GM23248 (cell line): Measurements from ENCODE around the gene ENTREP1. TPM values are rescaled to one million over a fixed set of nuclear protein-coding genes. Genes with fewer than 3 reads are reported as not detected.

ENCODE experiments used
- DNase-seq: peaks from one replicate; pipeline ENCODE4 v3.0.0-alpha.2; 2015
- H2AFZ ChIP-seq: fragments of 200-600 bp; sonication (generic); 2 replicates; pipeline ENCODE4 v1.6.1; 2016; ENCODE audit warnings: antibody characterized with exemption
- H3F3A ChIP-seq: fragments of 200-600 bp; sonication (generic); 2 replicates; pipeline ENCODE4 v1.6.1; 2016; ENCODE audit warnings: mild to moderate bottlenecking, antibody characterized with exemption, mixed run types; ENCODE audit not compliant: insufficient read depth
- H3K27ac ChIP-seq: fragments of 200-600 bp; sonication (generic); 2 replicates; pipeline ENCODE4 v1.5.1; 2016; ENCODE audit warnings: mild to moderate bottlenecking
- H3K27me3 ChIP-seq: fragments of 200-600 bp; sonication (generic); replicated peaks from 2 replicates; pipeline ENCODE4 v1.6.1; 2016; ENCODE audit warnings: mild to moderate bottlenecking; ENCODE audit not compliant: insufficient read depth
- H3K36me3 ChIP-seq: fragments of 200-600 bp; sonication (generic); 2 replicates; pipeline ENCODE4 v1.6.1; 2016; ENCODE audit warnings: low read depth, mild to moderate bottlenecking
- H3K4me1 ChIP-seq: fragments of 200-600 bp; sonication (generic); 2 replicates; pipeline ENCODE4 v1.6.1; 2016; ENCODE audit warnings: mild to moderate bottlenecking; ENCODE audit not compliant: insufficient read depth
- H3K4me2 ChIP-seq: fragments of 200-600 bp; sonication (generic); one replicate; pipeline ENCODE4 v1.6.1; 2016; ENCODE audit warnings: mild to moderate bottlenecking; ENCODE audit not compliant: unreplicated experiment
- H3K4me3 ChIP-seq: fragments of 200-600 bp; sonication (generic); 2 replicates; pipeline ENCODE4 v1.5.1; 2016; ENCODE audit warnings: mild to moderate bottlenecking
- H3K79me2 ChIP-seq: fragments of 200-600 bp; sonication (generic); 2 replicates; pipeline ENCODE4 v1.6.1; 2016; ENCODE audit warnings: mild to moderate bottlenecking; ENCODE audit not compliant: insufficient read depth
- H3K9ac ChIP-seq: fragments of 200-600 bp; sonication (generic); 2 replicates; pipeline ENCODE4 v1.6.1; 2016; ENCODE audit warnings: mild to moderate bottlenecking
- H3K9me2 ChIP-seq: fragments of 200-600 bp; sonication (generic); 2 replicates; pipeline ENCODE4 v1.6.1; 2016; ENCODE audit warnings: mixed run types, mild to moderate bottlenecking, moderate library complexity; ENCODE audit not compliant: insufficient read depth
- H3K9me3 ChIP-seq: fragments of 200-600 bp; sonication (generic); one replicate; pipeline ENCODE4 v1.6.1; 2017; ENCODE audit warnings: low read depth
- H4K20me1 ChIP-seq: fragments of 200-600 bp; sonication (generic); 2 replicates; pipeline ENCODE4 v1.6.0; 2016; ENCODE audit not compliant: insufficient read depth
- EZH2 ChIP-seq: fragments of 200-600 bp; sonication (generic); IDR thresholded peaks from 2 replicates; pipeline ENCODE4 v1.6.1; 2018; ENCODE audit warnings: antibody characterized with exemption, mild to moderate bottlenecking; ENCODE audit not compliant: insufficient read depth, poor library complexity, severe bottlenecking
- EZH2phosphoT487 ChIP-seq: fragments of 200-600 bp; sonication (generic); IDR thresholded peaks from 2 replicates; pipeline ENCODE4 v1.6.1; 2018; ENCODE audit warnings: antibody characterized with exemption, moderate library complexity, mild to moderate bottlenecking, low read depth; ENCODE audit not compliant: insufficient read depth
- WGBS, 2 experiments: methylation state at CpG; one replicate each; pipeline ENCODE4 v1.1.6; 2015 to 2017; ENCODE audit warnings: low lambda C conversion rate in 2 of 2, low coverage in 1 of 2; ENCODE audit errors: missing lambda C conversion rate in 2 of 2; 5-methylcytosine and 5-hydroxymethylcytosine counted together
- in situ Hi-C: fragments of 300-500 bp; cut with MboI; formaldehyde crosslinking; loops from 2 replicates; pipeline ENCODE4 v1.15.0; 2020
- polyA plus RNA-seq: library from polyadenylated mRNA; unstranded; fragments of >200 nt; fragmentation: Nextera tagmentation; extraction: Ambion mirVana; gene quantifications from 2 replicates; pipeline ENCODE4 v1.2.1, GENCODE V29; 2016
- total RNA-seq: library from RNA; depleted of rRNA; stranded (reverse); fragments of >200 nt; shearing (Covaris generic); gene quantifications from 2 replicates; pipeline ENCODE4 v1.2.3, GENCODE V29; 2014

ENTREP1 gene
- total and polyA plus RNA-seq, 2 experiments from 2014 or later: not detected

GRCh38 chr9:69317081-69317480 is 7.9 kb upstream of the ENTREP1 start:
- H3K4me1 ChIP-seq: no peaks in the 10 kb centered on the region
- no peaks in the 10 kb centered on the region for H3K36me3 ChIP-seq
- H3K27me3 ChIP-seq: peaks cover 28% of the 10 kb centered on the region
- H3K4me3 ChIP-seq: no peak overlapping the region
- H3K9me2 ChIP-seq: no peaks in the 10 kb centered on the region
- no peak overlapping the region for H2AFZ ChIP-seq
- no peak for DNase-seq
- H3K9ac ChIP-seq: no peak overlapping the region
- H4K20me1 ChIP-seq: no peaks in the 10 kb centered on the region
- TF ChIP-seq EZH2phosphoT487 (no peak), EZH2 (no peak)
- no peak overlapping the region for H3K27ac ChIP-seq
- in situ Hi-C loops: no loop called here
- H3K9me3 ChIP-seq: no peaks in the 10 kb centered on the region
- no peak overlapping the region for H3K4me2 ChIP-seq
- WGBS, 2 experiments: 64 to 65% methylated on average over 2 of the region's 2 CpGs
- no peaks in the 10 kb centered on the region for H3F3A ChIP-seq
- H3K79me2 ChIP-seq: no peaks in the 10 kb centered on the region

DNA sequence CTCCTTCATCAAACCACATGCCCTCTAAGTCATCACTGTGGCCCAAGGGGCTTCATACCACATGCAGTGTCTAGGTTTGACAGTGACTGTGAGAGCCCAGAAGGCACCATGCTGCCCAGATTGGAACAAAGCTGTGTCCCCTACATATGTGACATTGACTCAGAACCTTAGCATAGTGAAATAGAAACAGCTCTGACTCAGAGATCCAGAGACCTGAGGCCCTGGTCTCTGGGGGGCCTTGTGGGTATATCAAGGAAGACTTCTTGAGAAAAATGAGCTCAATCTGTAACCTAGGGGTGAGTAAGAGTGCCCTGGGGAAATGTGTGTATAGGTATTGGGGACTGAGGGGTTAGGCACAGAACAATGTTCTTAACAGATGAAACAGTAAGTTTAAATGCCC is 7.1 kb upstream of the ENTREP1 start:
- H3K27ac ChIP-seq: no peak overlapping the region
- H3K9me2 ChIP-seq: no peaks in the 10 kb centered on the region
- TF ChIP-seq EZH2phosphoT487: no peak
- TF ChIP-seq EZH2: no peak
- H3F3A ChIP-seq: no peaks in the 10 kb centered on the region
- H3K9ac ChIP-seq: no peak overlapping the region
- DNase-seq: no peak
- H3K36me3 ChIP-seq: no peaks in the 10 kb centered on the region
- H3K27me3 ChIP-seq: peaks cover 35% of the 10 kb centered on the region
- no peak overlapping the region for H2AFZ ChIP-seq
- H3K79me2 ChIP-seq: no peaks in the 10 kb centered on the region
- H3K4me3 ChIP-seq: no peak overlapping the region
- no peak overlapping the region for H3K4me2 ChIP-seq
- H3K9me3 ChIP-seq: no peaks in the 10 kb centered on the region
- no peaks in the 10 kb centered on the region for H3K4me1 ChIP-seq
- H4K20me1 ChIP-seq: no peaks in the 10 kb centered on the region
- in situ Hi-C loops: no loop called here

DNA sequence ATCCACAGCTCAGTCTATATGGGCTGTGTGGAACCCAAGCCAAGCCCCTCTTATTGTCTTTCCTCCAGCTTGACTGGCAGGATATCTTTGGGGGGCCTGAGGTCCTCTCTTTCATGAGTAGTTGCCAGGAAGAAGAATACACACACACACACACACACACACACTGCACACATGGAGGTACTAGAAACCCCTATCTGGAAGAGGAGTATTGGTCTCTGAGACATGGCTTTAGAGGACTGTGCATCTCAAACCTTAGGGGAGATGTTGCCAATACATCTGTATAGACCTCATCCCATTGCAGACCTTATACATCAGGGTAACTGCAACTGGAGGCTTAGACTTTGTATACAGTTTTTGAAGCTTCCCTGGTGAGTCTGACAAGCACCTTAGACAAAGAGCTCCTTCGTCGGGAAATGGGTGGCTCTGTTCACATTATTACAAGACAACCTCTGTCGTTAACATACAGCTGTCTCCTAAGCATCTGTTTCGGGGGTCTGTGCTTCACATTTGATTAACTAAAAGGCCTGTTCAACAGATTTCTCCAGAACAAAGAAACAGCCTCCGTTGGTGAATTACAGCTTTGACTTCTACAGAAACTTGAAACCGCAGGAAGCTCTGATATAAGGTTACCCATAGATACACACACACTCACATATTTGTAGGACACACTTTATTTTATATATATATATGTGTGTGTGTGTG is 5.5 kb upstream of the ENTREP1 start:
- H3F3A ChIP-seq: no peaks in the 10 kb centered on the region
- no peaks in the 10 kb centered on the region for H3K9me3 ChIP-seq
- no peak for DNase-seq
- TF ChIP-seq EZH2 (no peak), EZH2phosphoT487 (no peak)
- H4K20me1 ChIP-seq: no peaks in the 10 kb centered on the region
- in situ Hi-C loops: no loop called here
- no peak overlapping the region for H3K4me3 ChIP-seq
- no peak overlapping the region for H3K4me2 ChIP-seq
- no peak overlapping the region for H3K9ac ChIP-seq
- no peaks in the 10 kb centered on the region for H3K9me2 ChIP-seq
- no peaks in the 10 kb centered on the region for H3K36me3 ChIP-seq
- H3K4me1 ChIP-seq: no peaks in the 10 kb centered on the region
- H3K27me3 ChIP-seq: peaks cover 50% of the 10 kb centered on the region
- H2AFZ ChIP-seq: no peak overlapping the region
- H3K79me2 ChIP-seq: no peaks in the 10 kb centered on the region
- WGBS, 2 experiments: 26 to 35% methylated on average over 6 of the region's 6 CpGs
- no peak overlapping the region for H3K27ac ChIP-seq

- Histone ChIP-seq H3K4me2 (no peak overlapping the region), H3K79me2 (no peaks in the 10 kb centered on the region), H2AFZ (no peak overlapping the region), H4K20me1 (no peaks in the 10 kb centered on the region), H3K4me1 (no peaks in the 10 kb centered on the region), H3F3A (no peaks in the 10 kb centered on the region), H3K9ac (no peak overlapping the region), H3K4me3 (no peak overlapping the region), H3K36me3 (no peaks in the 10 kb centered on the region), H3K9me3 (no peaks in the 10 kb centered on the region), H3K9me2 (no peaks in the 10 kb centered on the region), H3K27ac (no peak overlapping the region), H3K27me3 (peaks cover 73% of the 10 kb centered on the region)
- TF ChIP-seq EZH2 (no peak), EZH2phosphoT487 (no peak)
- 29 to 46% methylated on average over 1 of the region's 1 CpG for WGBS, 2 experiments
- in situ Hi-C loops: no loop called here
- DNase-seq: no peak
Measured at GRCh38 chr9:69322256-69322655, 2.8 kb upstream of the ENTREP1 start.

DNA sequence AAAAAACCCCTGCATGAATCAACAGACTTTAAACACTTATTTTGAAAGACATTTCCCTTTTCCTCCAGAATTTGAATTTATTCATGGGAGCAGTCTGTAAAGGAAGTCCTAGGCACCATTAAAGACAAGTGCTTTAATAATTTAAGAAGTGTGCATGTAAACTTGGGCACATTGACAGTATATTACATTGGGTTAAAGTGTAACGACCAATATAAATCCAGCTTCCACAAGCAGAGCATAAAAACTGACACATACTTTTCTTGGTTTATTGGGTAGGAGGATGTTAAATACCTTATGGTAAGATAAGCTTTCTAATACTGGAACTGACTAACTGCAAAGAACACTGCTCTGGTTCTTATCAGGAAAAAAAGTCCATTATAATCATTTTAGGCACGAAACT is 1.2 kb upstream of the ENTREP1 start:
- no peak overlapping the region for H2AFZ ChIP-seq
- in situ Hi-C loops: no loop called here
- DNase-seq: no peak
- H3K9me3 ChIP-seq: no peaks in the 10 kb centered on the region
- no peaks in the 10 kb centered on the region for H3K9me2 ChIP-seq
- TF ChIP-seq EZH2 (no peak), EZH2phosphoT487 (no peak)
- no peak overlapping the region for H3K27ac ChIP-seq
- H3K4me1 ChIP-seq: no peaks in the 10 kb centered on the region
- peaks cover 78% of the 10 kb centered on the region for H3K27me3 ChIP-seq
- H3K4me3 ChIP-seq: no peak overlapping the region
- H3K79me2 ChIP-seq: no peaks in the 10 kb centered on the region
- H3F3A ChIP-seq: no peaks in the 10 kb centered on the region
- H3K36me3 ChIP-seq: no peaks in the 10 kb centered on the region
- no peak overlapping the region for H3K9ac ChIP-seq
- H3K4me2 ChIP-seq: no peak overlapping the region
- no peaks in the 10 kb centered on the region for H4K20me1 ChIP-seq
- 48 to 60% methylated on average over 2 of the region's 2 CpGs for WGBS, 2 experiments
